EL (cell line): ENCODE measurements around the gene ABCD1.
A peak's percentile ranks its signal among the peaks of the same experiment; 100 is the strongest.

Experiments used
- DNase-seq: peaks from one replicate; pipeline ENCODE4 v3.0.0-alpha.2; 2016

ABCD1 gene

DNA sequence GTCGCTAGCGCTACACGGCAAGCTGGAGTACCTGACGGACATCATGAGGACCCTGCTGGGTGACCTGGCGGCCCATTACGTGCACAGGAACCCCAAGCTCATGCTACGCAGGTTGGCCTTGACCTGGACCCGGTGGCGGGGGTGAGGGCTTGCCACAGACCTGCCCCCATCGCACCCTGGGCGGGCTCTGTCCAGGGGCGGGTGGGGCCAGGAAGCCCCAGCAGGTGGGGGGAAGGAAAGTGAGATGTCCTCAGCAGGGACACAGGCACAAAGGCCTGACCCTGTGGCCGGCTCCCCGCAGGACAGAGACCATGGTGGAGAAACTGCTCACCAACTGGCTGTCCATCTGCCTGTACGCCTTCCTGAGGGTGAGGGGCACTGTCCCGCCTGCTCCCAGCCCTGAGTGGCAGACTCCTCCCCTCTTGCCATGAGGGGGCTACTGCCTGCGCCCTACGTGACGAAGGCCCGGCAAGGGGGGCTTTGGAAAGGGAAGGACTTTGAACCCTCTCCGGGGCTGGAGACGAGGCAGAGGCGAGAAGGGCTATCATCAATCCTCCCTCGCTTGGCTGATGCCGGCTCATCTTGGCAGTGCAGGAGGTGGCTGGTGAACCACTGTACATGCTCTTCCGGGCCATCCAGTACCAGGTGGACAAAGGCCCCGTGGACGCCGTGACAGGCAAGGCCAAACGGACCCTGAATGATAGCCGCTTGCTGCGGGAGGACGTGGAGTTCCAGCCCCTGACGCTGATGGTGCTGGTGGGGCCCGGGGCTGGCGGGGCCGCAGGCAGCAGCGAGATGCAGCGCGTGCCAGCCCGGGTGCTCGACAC, 50.9 kb downstream of the ABCD1 start:
- DNase-seq, result no peak

DNA sequence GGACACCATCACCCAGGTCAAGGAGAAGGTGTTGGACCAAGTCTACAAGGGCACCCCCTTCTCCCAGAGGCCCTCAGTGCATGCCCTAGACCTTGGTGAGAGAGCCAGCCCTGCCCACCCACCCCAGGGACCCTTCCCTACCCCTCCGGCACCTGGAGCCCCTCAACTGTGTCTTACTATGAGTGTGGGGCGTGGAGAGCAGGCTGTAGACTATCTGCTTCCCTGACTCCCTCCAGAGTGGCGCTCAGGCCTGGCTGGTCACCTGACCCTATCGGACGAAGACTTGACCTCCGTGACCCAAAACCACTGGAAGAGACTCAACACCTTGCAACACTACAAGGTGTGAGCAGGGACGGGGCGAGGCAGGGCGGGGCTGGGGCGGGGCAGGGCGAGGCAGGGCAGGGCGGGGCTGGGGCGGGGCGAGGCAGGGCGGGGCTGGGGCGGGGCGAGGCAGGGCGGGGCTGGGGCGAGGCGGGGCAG, 51.5 kb downstream of the ABCD1 start:
- DNase-seq, result no peak

DNA sequence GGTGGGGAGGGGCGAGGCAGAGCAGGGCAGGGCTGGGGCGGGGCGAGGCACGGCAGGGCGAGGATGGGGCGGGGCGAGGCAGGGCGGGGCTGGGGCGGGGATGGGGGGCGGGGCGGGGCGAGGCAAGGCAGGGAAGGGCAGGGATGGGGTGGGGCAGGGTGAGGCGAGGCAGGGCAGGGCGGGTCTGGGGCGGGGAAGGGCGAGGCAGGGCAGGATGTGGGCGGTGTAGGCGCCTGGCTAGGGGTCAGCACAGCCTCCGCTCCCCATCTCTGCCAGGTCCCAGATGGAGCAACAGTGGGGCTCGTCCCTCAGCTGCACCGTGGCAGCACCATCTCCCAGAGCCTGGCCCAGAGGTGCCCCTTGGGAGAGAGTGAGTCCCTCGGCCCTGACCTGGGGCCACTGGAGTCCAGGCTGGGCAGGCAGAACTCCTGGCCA, 52.0 kb downstream of the ABCD1 start:
- no peak for DNase-seq

DNA sequence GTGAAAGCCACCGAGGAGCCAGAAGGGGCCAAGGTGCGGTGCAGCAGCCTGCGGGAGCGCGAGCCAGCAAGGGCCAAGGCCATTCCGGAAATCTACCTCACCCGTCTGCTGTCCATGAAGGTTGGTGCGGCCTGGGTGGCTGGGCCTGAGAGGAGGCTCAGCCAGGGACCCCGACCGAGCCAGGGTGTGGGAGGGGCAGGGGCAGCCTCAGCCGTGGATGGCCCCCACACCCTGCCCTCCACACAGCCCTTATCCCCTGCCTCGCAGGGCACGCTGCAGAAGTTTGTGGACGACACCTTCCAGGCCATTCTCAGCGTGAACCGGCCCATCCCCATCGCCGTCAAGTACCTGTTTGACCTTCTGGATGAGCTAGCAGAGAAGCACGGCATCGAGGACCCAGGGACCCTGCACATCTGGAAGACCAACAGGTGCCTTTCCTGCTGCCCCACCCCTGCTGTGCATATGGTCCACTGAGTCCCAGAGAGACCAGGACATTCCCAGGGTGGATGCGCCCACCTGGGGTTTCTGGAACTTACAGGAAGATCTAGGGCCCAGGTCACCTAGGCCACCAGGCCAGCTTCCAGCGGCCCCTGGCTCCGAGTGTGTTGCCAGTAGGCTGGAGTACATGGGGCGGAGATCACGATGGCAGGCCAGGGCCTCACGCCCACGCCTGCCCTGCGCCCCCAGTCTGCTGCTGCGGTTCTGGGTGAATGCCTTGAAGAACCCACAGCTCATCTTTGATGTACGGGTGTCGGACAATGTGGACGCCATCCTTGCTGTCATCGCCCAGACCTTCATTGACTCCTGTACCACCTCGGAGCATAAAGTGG, 52.8 kb downstream of the ABCD1 start:
- DNase-seq, result no peak

DNA sequence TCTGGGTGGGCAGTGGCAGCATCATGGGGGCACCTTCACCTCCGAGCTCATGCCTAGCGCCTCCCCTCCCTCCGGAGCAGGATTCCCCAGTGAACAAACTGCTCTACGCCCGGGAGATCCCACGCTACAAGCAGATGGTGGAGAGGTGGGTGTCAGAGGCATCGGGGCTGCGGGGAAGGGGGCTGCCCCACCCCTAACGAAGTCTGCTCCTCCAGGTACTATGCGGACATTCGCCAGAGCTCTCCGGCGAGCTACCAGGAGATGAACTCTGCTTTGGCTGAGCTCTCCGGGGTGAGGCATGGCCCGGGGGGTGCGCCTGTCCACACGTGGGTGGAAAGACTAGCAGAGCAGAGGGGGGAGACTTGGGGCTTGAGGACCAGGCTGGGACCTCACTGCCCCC, 53.5 kb downstream of the ABCD1 start:
- DNase-seq, result no peak

DNA sequence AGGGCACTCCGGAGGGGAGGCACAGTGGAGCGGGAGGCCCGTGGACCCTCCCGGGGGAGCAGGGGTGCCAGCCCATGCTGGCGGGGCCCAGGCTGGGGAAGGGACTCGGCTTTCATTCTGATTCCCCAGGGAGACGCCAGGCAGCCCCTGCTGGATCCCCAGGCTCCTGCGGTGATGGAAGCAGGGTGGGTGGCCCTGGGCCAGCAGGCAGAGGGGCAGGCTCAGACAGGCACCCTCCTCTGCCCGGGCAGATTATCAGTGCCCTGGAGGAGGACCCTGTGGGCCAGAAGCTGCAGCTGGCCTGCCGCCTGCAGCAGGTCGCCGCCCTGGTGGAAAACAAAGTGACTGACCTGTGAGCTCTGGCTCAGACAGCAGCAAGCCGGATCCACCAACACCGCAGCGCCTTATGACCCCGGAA, 54.0 kb downstream of the ABCD1 start:
- no peak for DNase-seq

DNA sequence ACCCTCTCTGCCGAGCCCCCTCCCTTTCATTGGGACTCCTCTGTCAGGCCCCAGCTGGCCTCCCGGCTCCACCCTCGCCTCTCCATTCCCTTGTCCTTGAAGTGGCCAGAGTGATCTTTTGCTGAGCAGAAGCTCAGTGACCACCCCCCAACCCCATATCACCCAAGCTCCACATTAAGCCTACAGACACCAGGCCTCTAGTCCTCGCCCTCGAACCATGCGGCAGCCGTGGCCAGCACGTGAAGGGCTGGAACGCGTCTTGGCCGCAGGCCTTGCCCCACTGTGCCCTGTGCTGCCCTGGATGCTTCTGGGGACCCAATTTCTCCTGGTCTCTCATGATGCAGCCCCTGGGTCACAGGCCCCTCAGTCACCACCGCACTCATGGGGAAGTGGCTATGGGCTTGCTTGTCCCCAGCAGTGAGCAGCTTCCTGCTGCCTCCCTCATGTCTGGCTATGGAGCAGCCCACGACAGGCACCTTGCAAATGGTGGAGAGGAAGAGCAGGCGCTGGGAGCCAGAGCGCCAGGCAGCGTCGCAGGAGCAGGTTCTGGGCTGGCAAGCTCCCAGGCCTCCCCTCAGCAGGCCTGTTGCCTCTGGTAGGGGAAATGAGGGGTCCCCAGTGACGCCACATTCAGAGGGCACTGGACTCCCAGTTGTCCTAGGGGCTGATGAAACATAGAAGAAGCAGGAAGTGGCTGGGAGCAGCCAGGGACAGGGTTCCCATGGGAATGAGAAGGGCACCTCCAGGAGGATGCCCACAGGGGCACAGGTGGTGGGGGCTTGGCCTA, 55.4 kb downstream of the ABCD1 start:
- DNase-seq, result peak; percentile 6

DNA sequence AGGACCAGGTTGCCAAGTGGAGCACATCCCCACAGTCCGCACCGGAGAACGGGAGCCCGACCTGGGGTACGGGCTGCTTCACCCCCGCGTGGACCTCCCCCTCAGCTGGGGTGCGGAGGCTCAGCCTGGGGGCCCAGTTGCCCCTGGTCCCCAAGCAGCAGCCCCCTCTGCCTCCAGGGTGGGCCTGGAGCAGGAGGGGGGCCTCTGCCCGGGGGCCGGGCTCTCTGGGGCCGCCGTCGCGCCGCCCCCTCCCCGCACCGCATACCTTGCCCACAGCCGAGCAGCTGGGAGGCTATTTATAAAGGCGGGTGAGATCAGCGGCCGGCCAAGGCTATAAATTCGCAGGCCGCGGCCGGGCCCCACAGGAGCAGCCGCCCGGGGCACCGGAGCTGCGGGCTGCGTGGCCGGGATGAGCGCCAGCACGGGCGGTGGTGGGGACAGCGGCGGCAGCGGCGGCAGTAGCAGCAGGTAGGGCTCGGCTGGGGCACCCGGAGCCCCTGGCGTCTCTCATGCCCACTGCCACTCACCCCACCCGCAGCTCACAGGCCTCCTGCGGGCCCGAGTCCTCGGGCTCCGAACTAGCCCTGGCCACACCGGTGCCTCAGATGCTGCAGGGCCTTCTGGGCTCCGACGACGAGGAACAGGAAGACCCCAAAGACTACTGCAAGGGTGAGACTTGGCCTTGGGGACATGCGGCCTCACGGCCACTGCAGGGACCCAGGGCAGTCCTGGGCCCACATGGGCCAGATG, 56.2 kb downstream of the ABCD1 start, which contains the start of gene SRPK3:
SRPK3 (plus strand) TSS at position 364 of the 750 bp plus-strand sequence; CDS start at position 410, 46 bp downstream.
- peak; percentile 37 for DNase-seq

DNA sequence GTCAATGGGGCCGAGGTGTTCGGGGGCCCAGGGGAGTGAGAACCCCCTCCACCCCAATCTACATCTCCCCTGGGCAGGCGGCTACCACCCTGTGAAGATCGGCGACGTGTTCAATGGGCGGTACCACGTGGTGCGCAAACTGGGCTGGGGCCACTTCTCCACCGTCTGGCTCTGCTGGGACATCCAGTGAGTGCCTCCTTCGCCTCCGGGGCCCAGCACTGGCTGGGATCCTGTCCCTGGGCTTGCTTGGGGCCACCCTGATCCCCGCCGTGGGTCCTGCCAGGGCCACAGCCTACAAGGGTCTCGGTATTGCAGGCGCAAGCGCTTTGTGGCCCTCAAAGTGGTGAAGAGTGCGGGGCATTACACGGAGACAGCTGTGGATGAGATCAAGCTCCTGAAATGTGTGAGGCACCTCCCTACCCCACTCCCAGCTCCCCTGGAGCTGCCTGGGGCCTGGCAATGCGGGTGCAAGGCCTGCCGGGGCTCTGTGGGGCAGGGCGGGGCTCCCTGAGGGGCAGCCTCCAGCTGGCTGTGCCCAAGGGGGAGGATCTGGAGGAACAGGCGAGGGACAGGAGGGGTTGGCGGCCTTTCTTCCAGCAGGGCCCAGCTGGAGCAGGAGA, 56.9 kb downstream of the ABCD1 start:
- DNase-seq, result peak; percentile 7

DNA sequence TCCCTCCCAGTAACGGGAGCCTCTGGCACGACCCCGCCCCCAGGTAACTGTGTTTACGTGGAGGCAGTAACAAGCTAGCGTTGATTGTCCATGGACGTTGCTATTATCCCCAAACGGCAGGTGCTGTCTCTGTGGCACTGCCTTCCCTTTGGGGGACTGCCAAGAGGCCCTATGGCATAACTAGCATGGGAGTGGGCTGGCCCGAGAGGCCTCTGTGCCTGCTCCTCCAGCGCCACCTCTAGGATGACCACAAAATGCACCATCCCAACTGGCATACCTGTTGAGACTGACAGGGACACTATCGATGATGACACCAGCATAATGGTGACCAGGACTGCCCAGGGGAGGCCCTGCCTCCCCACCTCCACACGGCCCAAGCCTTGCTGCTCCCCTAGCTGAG, 57.7 kb downstream of the ABCD1 start:
- no peak for DNase-seq

DNA sequence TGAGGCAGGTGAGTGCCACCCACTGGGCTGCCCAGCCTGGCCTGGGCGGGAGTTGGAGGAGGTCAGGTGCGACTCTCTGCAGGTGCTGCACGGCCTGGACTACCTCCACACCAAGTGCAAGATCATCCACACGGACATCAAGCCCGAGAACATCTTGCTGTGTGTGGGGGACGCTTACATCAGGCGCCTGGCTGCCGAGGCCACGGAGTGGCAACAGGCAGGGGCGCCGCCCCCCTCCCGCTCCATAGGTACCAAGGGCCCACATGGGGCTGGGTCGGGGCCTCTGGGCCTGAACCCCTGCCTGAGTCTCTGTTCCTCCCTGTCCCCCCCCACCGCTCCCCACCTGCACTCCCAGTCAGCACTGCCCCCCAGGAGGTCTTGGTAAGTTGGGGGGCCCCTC, 58.2 kb downstream of the ABCD1 start:
- no peak for DNase-seq

DNA sequence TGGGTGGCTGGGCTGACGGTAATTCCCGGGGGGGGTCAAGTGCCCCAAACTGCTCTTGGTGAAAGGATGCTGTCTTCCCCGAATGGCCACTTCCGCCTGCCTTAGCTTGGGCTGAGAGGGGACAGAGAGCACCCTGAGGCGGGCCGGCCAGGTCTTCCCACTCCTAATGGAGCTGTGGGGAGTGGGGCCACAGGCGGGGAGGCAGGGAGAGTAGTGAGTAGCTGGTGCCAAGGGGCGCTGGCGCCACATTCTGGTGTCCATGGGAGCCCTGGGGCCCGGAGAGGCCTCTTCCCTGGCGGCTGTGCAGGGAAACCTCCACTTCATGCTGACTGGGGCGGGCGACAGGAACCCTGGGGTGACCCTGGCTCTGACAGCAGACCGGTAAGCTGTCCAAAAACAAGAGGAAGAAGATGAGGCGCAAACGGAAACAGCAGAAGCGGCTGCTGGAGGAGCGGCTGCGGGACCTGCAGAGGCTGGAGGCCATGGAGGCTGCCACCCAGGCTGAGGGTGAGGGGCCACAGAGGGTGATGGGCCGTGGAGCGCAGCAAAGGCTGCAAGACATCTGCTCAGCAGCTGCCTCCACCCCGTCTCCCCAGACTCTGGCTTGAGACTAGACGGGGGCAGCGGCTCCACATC, 58.8 kb downstream of the ABCD1 start:
- DNase-seq, result no peak

DNA sequence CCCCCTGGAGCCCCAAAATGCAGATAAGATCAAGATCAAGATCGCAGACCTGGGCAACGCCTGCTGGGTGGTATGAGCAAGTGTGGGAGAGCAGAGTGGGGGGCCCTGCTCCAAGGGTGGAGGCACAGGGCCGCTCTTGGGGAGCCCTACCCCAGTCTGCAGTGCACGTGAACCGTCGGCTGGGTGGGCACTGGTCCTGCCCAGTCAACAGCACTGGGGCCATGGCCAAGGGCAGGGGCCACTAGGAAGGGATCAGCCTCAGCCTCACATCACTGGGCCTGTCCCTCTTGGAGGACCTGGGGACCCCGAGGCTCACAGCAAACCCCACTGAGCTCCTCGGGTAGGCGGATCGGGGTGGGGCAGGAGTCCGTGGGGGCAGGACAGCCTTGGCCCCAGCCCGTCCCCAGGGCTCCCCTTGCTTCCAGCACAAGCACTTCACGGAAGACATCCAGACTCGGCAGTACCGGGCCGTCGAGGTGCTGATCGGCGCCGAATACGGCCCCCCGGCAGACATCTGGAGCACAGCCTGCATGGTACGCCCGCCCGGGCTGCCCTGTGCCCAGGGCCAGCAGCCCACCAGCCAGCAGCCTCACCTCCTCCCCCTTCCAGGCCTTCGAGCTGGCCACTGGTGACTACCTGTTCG, 59.8 kb downstream of the ABCD1 start:
- no peak for DNase-seq

DNA sequence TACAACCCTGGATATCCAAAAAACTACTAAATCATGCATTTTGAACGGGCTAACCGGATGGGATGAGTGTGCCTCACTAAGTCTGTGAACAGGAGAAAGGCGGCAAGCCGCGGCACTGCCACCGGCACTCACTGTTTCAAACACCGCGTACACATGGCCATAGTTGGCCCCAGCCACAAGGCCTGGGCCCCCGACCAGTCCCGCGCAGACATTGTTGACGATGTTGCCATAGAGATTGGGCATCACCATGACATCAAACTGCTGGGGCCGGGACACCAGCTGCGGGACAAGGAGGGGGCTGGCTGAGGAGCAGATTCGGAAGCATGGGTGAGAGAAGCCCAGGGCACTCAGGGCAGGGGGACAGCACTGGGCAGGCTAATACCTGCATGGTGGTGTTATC, 62.0 kb downstream of the ABCD1 start:
- no peak for DNase-seq

DNA sequence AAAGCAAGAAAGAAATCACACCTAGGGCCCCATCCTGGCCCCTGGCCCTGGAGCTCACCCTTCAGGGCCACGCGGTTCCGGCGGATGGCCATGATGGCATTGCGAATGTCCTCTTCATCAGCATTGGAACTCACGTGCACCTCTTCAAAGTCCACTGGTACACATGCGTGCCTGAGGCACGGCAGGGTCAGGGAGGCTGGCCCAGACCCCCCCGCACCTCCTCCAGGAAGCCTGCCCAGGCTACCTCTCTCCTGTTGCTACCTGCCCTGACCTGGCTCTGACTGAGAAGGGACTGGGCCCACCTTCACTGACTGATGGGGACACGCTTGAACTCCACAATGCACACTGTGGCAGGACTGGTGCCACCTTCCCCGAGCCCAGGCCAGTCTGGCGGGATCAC, 65.0 kb downstream of the ABCD1 start:
- DNase-seq, result no peak

DNA sequence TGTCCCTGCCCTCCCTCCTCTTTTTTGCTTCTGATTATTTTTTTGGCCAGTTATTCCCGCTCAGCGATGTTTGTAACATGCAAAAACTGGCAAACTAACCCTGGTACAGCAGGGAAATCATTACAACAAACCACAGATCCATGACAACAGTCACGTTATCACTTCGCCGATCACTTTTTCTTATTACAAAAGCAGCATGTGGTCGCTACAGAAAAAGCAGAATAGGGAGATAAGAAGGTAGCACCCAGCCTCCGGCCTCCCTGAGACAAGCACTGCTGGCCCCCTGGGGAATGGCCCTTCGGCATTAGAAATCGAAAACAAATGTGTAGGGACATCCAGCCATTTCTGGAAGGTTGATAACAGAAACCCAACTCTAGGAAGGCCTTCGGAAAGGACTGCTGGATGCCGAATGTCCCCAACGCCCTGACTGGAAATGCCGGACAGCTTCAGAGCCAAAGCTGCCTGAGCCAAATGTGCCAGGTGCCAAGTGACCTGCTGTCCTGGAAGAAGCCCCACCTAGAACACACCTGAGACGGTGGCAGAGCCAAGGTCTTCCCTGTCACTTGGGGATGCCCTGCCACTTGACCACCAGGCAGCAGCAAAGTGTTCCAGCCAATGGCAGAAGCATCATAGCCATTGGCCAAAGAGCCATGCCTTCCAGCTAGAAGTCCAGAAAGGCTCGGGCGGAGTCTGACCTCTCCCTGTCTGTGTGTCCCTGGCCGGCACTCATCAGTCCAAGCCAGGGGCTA, 66.6 kb downstream of the ABCD1 start:
- no peak for DNase-seq

DNA sequence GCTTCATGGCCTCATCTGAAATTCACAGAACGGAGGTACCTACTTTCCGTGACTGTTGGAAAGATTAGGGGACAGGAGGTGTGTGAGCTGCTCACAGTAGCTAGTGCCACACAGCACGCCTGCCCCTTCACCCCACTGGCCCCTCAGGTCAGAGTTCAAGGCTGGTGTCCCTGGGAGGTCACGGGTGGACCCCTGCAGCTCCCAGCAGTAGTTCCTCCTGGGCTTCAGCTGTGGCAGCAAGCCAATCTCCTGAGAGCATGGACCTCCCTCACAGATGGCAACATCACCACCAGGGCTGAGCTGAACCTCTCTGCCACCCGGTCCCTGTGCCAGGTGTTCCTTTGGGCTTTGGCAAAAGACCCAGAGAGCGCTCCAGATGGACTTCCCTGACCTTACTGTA, 67.7 kb downstream of the ABCD1 start:
- no peak for DNase-seq

DNA sequence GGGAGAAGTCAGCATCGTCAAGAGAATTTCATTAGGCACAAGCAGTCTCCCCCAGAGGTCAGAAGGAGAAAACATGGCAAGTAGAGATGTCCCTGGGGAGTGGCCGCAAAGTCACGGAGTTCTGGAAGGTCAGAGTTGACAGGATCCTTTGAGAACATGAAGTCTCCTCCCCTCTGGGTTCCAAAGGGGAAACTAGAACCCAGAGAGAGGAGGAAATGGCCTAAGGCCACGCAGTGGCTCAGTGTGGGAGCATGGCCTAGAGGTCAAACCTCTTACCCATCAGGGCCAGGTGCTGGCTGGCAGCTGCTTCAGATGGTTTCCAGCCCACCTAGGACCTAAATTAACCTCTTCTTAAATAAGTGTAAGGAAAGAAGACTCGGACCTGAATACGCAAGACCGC, 68.6 kb downstream of the ABCD1 start:
- DNase-seq, result peak; percentile 13
